Endothelial cell of umbilical vein (primary cell): Measurements from ENCODE around the gene LIMS3.
"Not testable (repeated sequence)": the region's sequence is repeated elsewhere in the genome, so short reads cannot be mapped to it uniquely, and the experiment has no call there.

ENCODE experiments used
- CTCF ChIP-seq, 2 donors: IDR thresholded peaks; 1 replicate in 1 of 2; 2 replicates in 1 of 2; pipeline ENCODE4 v1.5.1; 2011; ENCODE audit warnings: low read length in 2 of 2, mild to moderate bottlenecking in 2 of 2, moderate library complexity in 2 of 2, control low read depth in 1 of 2, inconsistent platforms in 1 of 2, low read depth in 1 of 2; ENCODE audit not compliant: insufficient read depth in 1 of 2; ENCODE audit errors: extremely low read depth in 1 of 2
- FOS ChIP-seq: IDR thresholded peaks from 2 replicates; pipeline ENCODE4 v1.6.1; 2011; ENCODE audit warnings: mild to moderate bottlenecking, low read length, moderate library complexity, borderline replicate concordance; ENCODE audit not compliant: insufficient read depth
- MAX ChIP-seq: IDR thresholded peaks from 2 replicates; pipeline ENCODE4 v1.6.1; 2011; ENCODE audit not compliant: insufficient read depth, insufficient read length
- POLR2AphosphoS5 ChIP-seq: IDR thresholded peaks from 2 replicates; pipeline ENCODE4 v1.6.1; 2012; ENCODE audit warnings: low read depth, mild to moderate bottlenecking, control low read depth, low read length, moderate library complexity; ENCODE audit not compliant: insufficient read depth

DNA sequence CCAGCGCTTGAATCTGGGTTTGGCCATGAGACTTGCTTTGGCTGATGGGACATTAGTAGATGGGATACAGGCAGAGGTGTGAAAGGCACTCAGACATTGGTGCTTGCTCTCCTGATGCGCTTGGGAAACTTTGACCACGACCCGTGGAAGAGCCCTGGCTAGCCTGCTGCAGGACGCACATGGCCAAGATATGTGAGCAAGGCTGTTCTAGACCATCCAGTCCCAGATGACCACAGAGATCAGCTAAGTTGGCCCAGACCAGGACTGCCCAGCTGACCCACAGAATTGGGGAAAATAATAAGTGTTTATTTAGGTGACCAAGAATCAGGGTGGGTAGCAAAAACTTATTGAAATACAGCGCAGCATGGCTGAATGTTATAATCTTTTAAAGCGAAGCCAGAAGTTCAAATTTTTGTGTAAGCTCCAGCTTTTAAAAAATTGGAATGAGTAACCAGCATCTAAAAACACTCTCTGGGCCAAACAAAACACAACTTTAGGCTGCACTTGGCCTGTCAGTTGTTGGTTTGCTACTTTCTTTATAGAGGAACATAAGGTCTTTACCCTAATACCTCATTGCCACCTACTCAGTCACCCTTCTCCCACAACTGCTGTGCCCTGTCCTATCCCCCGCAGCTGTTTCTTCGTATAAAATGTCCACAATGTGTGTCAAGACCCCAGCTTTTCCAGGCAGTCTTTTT, 51.8 kb downstream of the LIMS3 start:
- not testable (repeated sequence) for TF ChIP-seq CTCF (IDR thresholded peaks at IDR 0.05; ENCODE audit: extremely low read depth in 1 of 2, insufficient read depth in 1 of 2, low read depth in 1 of 2, low read length in 2 of 2); POLR2AphosphoS5; MAX; FOS
